ENCODE data around the gene MTOR. TPM values are rescaled to one million over a fixed set of nuclear protein-coding genes. Genes with fewer than 3 reads are reported as not detected.

The MTOR gene
- total RNA-seq, 1 donor from 2014 or later, result 66.3 TPM

DNA sequence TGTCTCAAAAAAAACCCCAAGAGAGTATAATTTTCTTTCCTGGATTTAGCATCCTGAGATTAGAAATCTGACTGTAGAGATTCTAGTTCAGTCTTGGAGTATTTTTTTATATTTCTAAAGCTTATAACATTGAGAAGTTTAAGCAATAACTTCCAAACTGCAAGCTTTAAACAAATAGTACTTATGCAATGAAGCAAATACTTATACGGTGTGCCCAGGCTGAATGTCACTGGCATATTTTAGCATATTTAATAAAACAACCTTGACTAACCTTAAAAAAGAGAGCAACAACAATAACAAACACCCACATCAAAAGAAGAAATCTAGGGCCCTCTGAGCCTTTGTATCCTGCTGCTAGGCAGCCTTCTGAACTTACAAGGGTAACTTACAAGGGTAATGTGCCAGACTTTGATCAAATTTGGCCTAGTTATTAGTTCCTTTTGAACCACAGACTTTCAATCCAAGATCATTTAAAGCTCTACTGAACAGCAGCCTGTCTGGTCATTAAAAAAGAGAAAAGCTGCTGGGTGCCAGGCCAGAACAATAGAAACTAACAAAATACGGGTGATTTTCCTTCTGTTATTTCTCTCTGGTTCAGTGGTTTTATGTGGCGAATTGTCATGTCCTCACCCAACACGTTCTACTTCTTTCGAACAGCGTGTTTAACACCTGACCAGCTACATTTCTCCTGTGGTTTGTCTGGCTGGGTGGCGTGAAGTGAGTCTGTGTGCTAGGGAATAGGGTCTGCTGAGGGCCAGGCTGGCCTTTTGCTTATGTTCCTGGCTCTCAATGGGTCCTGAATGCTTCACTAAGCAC is 16.2 kb downstream of the MTOR start:
- Mint-ChIP-seq H3K4me3 (ENCODE audit: low read depth) (no peak overlapping the region), H3K27ac (no peak overlapping the region), H3K9me3 (ENCODE audit: low read depth) (peaks cover 9% of the 10 kb centered on the region), H3K4me1 (ENCODE audit: low read depth) (no peaks in the 10 kb centered on the region), H3K27me3 (no peaks in the 10 kb centered on the region), H3K36me3 (ENCODE audit: insufficient read depth) (peaks cover 21% of the 10 kb centered on the region)
- DNase-seq (ENCODE audit: low spot score, unreplicated experiment), result no peak
- TF ChIP-seq, protein P1, sequence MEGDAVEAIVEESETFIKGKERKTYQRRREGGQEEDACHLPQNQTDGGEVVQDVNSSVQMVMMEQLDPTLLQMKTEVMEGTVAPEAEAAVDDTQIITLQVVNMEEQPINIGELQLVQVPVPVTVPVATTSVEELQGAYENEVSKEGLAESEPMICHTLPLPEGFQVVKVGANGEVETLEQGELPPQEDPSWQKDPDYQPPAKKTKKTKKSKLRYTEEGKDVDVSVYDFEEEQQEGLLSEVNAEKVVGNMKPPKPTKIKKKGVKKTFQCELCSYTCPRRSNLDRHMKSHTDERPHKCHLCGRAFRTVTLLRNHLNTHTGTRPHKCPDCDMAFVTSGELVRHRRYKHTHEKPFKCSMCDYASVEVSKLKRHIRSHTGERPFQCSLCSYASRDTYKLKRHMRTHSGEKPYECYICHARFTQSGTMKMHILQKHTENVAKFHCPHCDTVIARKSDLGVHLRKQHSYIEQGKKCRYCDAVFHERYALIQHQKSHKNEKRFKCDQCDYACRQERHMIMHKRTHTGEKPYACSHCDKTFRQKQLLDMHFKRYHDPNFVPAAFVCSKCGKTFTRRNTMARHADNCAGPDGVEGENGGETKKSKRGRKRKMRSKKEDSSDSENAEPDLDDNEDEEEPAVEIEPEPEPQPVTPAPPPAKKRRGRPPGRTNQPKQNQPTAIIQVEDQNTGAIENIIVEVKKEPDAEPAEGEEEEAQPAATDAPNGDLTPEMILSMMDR (IDR thresholded peaks at IDR 0.05; ENCODE audit: unreplicated experiment), result no peak

DNA sequence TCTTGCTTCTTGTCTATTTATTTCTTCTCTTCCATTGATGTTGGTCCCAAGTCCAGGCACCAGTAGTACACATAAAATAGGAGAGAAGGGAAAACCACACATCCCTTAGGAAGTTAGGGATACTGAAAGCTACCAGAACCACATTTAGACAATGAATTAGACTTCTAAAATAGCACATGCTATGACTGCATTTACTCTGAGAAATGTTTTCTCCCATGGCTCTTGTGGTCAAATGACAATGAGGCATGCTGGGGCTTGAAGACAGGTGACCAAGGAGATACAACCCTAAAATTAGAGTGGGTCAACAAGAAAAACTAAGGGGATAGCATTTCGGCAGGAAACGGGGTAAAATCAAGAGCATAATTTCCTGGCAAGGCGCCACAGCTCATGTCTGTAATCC is 17.1 kb downstream of the MTOR start:
- Mint-ChIP-seq H3K4me3 (ENCODE audit: low read depth) (no peak overlapping the region), H3K9me3 (ENCODE audit: low read depth) (peaks cover under 1% of the 10 kb centered on the region), H3K4me1 (ENCODE audit: low read depth) (no peaks in the 10 kb centered on the region), H3K36me3 (ENCODE audit: insufficient read depth) (peaks cover 13% of the 10 kb centered on the region), H3K27me3 (no peaks in the 10 kb centered on the region), H3K27ac (no peak overlapping the region)
- DNase-seq (ENCODE audit: low spot score, unreplicated experiment), result no peak
- TF ChIP-seq, protein P1 (IDR thresholded peaks at IDR 0.05; ENCODE audit: unreplicated experiment), result no peak

DNA sequence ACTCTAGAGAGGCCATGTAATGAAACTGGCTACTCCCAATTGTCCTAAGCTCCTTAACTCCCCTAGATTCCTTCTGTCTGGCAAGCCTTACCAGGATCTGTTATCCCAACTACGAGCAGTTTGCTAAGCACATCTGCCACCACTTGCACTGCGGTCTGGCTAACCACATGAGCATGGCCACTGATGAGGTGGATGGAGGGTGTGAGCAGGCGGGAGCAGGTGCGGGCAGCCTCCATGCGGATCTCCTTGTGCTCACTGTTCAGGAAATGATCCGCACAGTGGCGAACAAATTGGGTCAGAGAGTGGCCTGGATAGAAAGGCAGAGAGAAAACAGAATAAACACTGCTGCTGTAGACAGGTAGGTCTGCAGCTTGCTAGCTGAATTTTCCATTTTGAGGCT is 24.0 kb downstream of the MTOR start:
- Mint-ChIP-seq H3K27me3 (no peaks in the 10 kb centered on the region), H3K36me3 (ENCODE audit: insufficient read depth) (peaks cover 14% of the 10 kb centered on the region), H3K4me1 (ENCODE audit: low read depth) (no peaks in the 10 kb centered on the region), H3K27ac (no peak overlapping the region), H3K4me3 (ENCODE audit: low read depth) (no peak overlapping the region), H3K9me3 (ENCODE audit: low read depth) (no peaks in the 10 kb centered on the region)
- TF ChIP-seq, protein P1 (IDR thresholded peaks at IDR 0.05; ENCODE audit: unreplicated experiment), result no peak
- DNase-seq (ENCODE audit: low spot score, unreplicated experiment), result no peak

DNA sequence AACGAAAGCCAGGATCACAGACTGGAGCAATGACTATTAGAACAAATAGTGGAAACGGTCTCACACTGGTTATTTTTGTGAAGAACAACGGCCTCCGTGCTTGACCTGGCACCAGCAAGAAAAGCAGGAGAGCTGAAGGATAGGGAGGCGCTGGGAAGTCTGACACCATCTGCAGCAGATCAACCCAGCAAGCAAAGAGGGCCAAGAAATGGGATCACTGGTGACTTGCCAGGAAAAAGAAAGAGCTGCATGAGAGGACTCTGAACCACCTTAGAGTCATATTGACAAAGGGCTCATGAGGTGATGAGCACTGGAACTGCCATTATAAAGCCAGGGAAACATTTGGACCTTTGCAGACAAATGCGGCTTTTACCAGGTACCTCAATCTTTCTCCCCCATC is 25.0 kb downstream of the MTOR start:
- no peak overlapping the region for H3K27ac Mint-ChIP-seq
- peaks cover 16% of the 10 kb centered on the region for H3K36me3 Mint-ChIP-seq (ENCODE audit: insufficient read depth)
- no peaks in the 10 kb centered on the region for H3K4me1 Mint-ChIP-seq (ENCODE audit: low read depth)
- H3K4me3 Mint-ChIP-seq (ENCODE audit: low read depth), result no peak overlapping the region
- TF ChIP-seq, protein P1 (IDR thresholded peaks at IDR 0.05; ENCODE audit: unreplicated experiment), result no peak
- no peaks in the 10 kb centered on the region for H3K27me3 Mint-ChIP-seq
- no peak for DNase-seq (ENCODE audit: low spot score, unreplicated experiment)
- no peaks in the 10 kb centered on the region for H3K9me3 Mint-ChIP-seq (ENCODE audit: low read depth)

DNA sequence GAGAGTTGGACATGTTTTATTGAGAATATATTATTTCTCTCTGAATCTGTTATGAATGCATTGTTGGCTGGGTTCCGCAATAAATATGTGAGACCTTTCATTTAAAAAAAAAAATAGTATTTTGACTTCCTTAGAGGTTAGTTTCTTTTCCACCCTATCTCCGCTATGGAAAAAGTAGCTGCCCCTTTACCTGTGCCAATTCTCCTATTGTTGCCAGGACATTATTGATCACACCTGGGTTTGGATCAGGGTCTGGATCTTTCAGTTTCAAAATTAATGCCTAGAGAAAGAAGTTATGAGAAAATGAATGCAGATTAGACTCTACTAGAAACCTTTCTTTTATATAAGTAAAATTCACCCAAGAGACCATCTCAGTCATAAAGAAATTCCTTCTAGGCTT is 29.1 kb downstream of the MTOR start:
- peaks cover 25% of the 10 kb centered on the region for H3K36me3 Mint-ChIP-seq (ENCODE audit: insufficient read depth)

More for the DNA sequence above, 29.1 kb downstream of the MTOR start:
- no peak overlapping the region for H3K27ac Mint-ChIP-seq
- H3K27me3 Mint-ChIP-seq, result no peaks in the 10 kb centered on the region
- no peak overlapping the region for H3K4me3 Mint-ChIP-seq (ENCODE audit: low read depth)
- H3K4me1 Mint-ChIP-seq (ENCODE audit: low read depth), result no peaks in the 10 kb centered on the region
- H3K9me3 Mint-ChIP-seq (ENCODE audit: low read depth), result no peaks in the 10 kb centered on the region
- DNase-seq (ENCODE audit: low spot score, unreplicated experiment), result no peak
- TF ChIP-seq, protein P1 (IDR thresholded peaks at IDR 0.05; ENCODE audit: unreplicated experiment), result no peak

Measured in progenitor cell of endocrine pancreas (in vitro differentiated cells).